Measurements from ENCODE around the gene RPP14. TPM values are rescaled to one million over a fixed set of nuclear protein-coding genes. Genes with fewer than 3 reads are reported as not detected.

Gene RPP14
- polyA plus RNA-seq, 2 of the 4 experiments (the other 2 are of a cell fraction), result 13.2 to 21.5 TPM

DNA sequence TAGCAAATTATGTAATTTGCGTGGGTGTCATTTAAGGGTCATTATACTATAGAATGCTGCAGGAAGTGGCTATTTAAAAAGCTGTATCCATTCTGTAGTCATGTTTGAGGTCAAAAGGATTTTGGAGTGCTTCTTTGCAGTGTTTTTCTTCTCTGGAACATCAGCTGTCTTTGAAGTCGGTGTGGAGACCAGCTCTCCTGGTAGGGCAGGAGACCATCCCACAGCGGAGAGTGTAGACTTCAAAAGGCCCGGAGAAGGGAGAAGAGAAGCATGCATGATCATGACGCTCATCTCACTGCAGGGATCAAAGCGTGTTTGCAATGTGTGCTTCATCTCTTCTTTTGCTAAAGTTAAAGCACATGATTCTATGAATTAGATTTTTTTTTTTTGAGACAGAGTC, 46.6 kb downstream of the RPP14 start:
- H3K27ac ChIP-seq, result no peak overlapping the region
- 93% methylated on average over 6 of the region's 6 CpGs for WGBS (ENCODE audit: missing lambda C conversion rate)
- ChIA-PET POLR2A (no interaction called here), CTCF (interaction anchor here (1.6 kb wide), 1 partner anchor 47 kb away, joined by 4 read pairs; no protein-coding TSS in a partner anchor)
- H3K9me3 ChIP-seq, result no peaks in the 10 kb centered on the region
- FAIRE-seq (no peak), ATAC-seq (no peak), DNase-seq (ENCODE audit: low read depth in 1 of 2, low spot score in 1 of 2) (no peak)
- H3K4me2 ChIP-seq, result no peak overlapping the region
- TF ChIP-seq TFCP2L1 (CRISPR knock-in tag; IDR thresholded peaks at IDR 0.05) (no peak), CHD4 (IDR thresholded peaks at IDR 0.05; ENCODE audit: borderline replicate concordance) (no peak)
- H3K4me1 ChIP-seq, result no peaks in the 10 kb centered on the region
- H3K4me3 ChIP-seq, result no peak overlapping the region

DNA sequence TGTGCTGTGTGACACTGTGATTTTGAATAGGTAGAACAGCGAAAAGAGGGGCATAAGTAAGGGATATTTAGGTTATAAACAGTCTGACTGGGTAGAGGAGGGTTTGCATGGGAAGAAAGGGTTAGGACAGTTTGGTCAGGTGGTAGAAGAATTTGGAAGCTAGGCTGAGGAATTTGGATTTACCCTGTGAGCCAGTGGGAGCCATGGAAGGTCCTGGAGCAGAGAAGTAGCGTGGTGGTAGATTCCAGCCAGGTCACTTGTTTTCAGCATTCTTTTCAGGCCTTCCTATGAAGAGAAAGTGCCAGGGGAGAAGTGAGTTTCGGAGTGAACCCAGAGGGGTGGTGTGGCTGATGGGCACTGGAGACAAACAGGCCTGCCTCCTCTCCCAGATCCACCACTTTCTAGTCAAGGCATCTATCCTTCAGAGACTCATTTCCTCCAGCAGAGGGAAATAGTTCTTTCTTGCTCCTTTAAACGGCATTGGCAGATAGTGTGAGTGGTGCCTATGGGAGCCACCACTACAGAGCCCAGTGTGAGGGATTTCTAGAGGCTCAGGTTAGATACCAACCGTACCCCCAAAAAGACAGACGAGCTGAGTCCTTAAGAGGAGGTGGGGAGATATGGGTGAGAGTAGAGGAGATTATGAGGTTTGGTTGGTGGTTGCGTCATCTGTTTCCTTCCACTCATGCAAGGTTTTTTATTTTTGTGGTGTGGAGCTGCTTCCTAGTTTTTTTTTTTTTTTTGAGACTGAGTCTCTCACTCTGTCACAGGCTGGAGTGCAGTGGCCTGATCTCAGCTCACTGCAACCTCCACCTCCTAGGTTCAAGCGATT, 47.9 kb downstream of the RPP14 start:
- no peak for DNase-seq (ENCODE audit: low read depth in 1 of 2, low spot score in 1 of 2)
- no peak for FAIRE-seq
- WGBS (ENCODE audit: missing lambda C conversion rate), result 86% methylated on average over 8 of the region's 8 CpGs
- ATAC-seq, result peak in 1 of 2 experiments; percentile 42; a peak in 1 of 6 replicates
- H3K4me2 ChIP-seq, result no peak overlapping the region
- no peak overlapping the region for H3K4me3 ChIP-seq
- H3K4me1 ChIP-seq, result no peaks in the 10 kb centered on the region
- no peaks in the 10 kb centered on the region for H3K9me3 ChIP-seq
- ChIA-PET POLR2A (interaction anchor here (0.7 kb wide), 1 partner anchor 556 kb away, joined by 3 read pairs; no protein-coding TSS in a partner anchor), CTCF (no interaction called here)
- TF ChIP-seq CBX8 (IDR thresholded peaks at IDR 0.05) (no peak), HDAC2 (IDR thresholded peaks at IDR 0.05) (no peak), JUN (IDR thresholded peaks at IDR 0.05) (no peak), POLR2AphosphoS2 (conservative IDR thresholded peaks at IDR 0.05; ENCODE audit: low read length) (no peak), SREBF2 (IDR thresholded peaks at IDR 0.05) (no peak), CHD2 (IDR thresholded peaks at IDR 0.05; ENCODE audit: low read length, partially characterized antibody) (no peak), TFCP2L1 (CRISPR knock-in tag; IDR thresholded peaks at IDR 0.05) (no peak), EHMT2 (IDR thresholded peaks at IDR 0.05; ENCODE audit: low read depth) (no peak), ZNF302 (CRISPR knock-in tag; IDR thresholded peaks at IDR 0.05) (no peak), FOSL2 (IDR thresholded peaks at IDR 0.05) (no peak), FOSL2 (CRISPR knock-in tag; IDR thresholded peaks at IDR 0.05) (no peak), POLR2A (IDR thresholded peaks at IDR 0.05; ENCODE audit: low read length) (no peak), HEYL (CRISPR knock-in tag; IDR thresholded peaks at IDR 0.05) (no peak), EP300 (IDR thresholded peaks at IDR 0.05) (no peak), BHLHE40 (IDR thresholded peaks at IDR 0.05; ENCODE audit: low read depth, low read length) (no peak)
- TF ChIP-seq, protein P1, sequence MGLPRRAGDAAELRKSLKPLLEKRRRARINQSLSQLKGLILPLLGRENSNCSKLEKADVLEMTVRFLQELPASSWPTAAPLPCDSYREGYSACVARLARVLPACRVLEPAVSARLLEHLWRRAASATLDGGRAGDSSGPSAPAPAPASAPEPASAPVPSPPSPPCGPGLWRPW (IDR thresholded peaks at IDR 0.05), result no peak
- no peak overlapping the region for H3K27ac ChIP-seq

DNA sequence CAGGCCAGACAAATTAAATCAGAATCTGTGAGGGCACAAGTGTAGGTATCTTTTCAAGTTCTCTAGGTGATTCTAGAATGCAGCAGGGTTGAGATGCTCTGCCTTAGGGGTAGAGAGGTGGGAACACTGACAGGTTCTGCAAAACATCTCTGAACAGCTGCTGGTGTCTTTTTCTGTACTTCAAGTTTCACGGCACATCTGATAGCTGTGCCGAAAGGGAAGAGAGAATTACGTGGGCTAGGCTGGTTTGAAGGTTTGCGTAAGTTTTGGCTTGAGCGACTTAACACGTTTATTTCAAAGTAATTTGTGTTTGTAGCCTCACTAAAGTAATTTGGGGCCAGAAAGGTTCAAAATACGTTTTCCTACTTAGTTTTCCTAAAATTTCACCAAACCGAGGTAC, 49.1 kb downstream of the RPP14 start:
- no peak for FAIRE-seq
- no peak overlapping the region for H3K4me3 ChIP-seq
- no peaks in the 10 kb centered on the region for H3K9me3 ChIP-seq
- no peak for DNase-seq (ENCODE audit: low read depth in 1 of 2, low spot score in 1 of 2)
- ChIA-PET POLR2A (no interaction called here), CTCF (no interaction called here)
- ATAC-seq, result no peak
- TF ChIP-seq EHF (CRISPR knock-in tag; IDR thresholded peaks at IDR 0.05) (no peak), POLR2AphosphoS2 (conservative IDR thresholded peaks at IDR 0.05; ENCODE audit: low read length) (no peak), CBX2 (IDR thresholded peaks at IDR 0.05; ENCODE audit: borderline replicate concordance, low read depth) (no peak), CHD4 (IDR thresholded peaks at IDR 0.05; ENCODE audit: borderline replicate concordance) (no peak), TP53 (CRISPR knock-in tag; IDR thresholded peaks at IDR 0.05) (no peak), JUNB (IDR thresholded peaks at IDR 0.05) (no peak), HEYL (CRISPR knock-in tag; IDR thresholded peaks at IDR 0.05) (no peak), SREBF2 (IDR thresholded peaks at IDR 0.05) (no peak), HOXB5 (CRISPR knock-in tag; IDR thresholded peaks at IDR 0.05) (no peak), RARB (CRISPR knock-in tag; IDR thresholded peaks at IDR 0.05) (no peak), CEBPB (IDR thresholded peaks at IDR 0.05) (no peak), RCOR1 (IDR thresholded peaks at IDR 0.05; ENCODE audit: low read depth, low read length) (no peak), ZSCAN20 (CRISPR knock-in tag; IDR thresholded peaks at IDR 0.05) (no peak)
- TF ChIP-seq, protein P2, sequence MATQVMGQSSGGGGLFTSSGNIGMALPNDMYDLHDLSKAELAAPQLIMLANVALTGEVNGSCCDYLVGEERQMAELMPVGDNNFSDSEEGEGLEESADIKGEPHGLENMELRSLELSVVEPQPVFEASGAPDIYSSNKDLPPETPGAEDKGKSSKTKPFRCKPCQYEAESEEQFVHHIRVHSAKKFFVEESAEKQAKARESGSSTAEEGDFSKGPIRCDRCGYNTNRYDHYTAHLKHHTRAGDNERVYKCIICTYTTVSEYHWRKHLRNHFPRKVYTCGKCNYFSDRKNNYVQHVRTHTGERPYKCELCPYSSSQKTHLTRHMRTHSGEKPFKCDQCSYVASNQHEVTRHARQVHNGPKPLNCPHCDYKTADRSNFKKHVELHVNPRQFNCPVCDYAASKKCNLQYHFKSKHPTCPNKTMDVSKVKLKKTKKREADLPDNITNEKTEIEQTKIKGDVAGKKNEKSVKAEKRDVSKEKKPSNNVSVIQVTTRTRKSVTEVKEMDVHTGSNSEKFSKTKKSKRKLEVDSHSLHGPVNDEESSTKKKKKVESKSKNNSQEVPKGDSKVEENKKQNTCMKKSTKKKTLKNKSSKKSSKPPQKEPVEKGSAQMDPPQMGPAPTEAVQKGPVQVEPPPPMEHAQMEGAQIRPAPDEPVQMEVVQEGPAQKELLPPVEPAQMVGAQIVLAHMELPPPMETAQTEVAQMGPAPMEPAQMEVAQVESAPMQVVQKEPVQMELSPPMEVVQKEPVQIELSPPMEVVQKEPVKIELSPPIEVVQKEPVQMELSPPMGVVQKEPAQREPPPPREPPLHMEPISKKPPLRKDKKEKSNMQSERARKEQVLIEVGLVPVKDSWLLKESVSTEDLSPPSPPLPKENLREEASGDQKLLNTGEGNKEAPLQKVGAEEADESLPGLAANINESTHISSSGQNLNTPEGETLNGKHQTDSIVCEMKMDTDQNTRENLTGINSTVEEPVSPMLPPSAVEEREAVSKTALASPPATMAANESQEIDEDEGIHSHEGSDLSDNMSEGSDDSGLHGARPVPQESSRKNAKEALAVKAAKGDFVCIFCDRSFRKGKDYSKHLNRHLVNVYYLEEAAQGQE (IDR thresholded peaks at IDR 0.05), result no peak
- TF ChIP-seq, protein P3, sequence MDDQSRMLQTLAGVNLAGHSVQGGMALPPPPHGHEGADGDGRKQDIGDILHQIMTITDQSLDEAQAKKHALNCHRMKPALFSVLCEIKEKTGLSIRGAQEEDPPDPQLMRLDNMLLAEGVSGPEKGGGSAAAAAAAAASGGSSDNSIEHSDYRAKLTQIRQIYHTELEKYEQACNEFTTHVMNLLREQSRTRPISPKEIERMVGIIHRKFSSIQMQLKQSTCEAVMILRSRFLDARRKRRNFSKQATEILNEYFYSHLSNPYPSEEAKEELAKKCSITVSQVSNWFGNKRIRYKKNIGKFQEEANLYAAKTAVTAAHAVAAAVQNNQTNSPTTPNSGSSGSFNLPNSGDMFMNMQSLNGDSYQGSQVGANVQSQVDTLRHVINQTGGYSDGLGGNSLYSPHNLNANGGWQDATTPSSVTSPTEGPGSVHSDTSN (IDR thresholded peaks at IDR 0.05), result no peak
- no peak overlapping the region for H3K27ac ChIP-seq
- 83% methylated on average over 8 of the region's 8 CpGs for WGBS (ENCODE audit: missing lambda C conversion rate)
- no peak overlapping the region for H3K4me2 ChIP-seq
- no peaks in the 10 kb centered on the region for H3K4me1 ChIP-seq
